ENCODE data around the gene PSEN1. TPM values are rescaled to one million over a fixed set of nuclear protein-coding genes. Genes with fewer than 3 reads are reported as not detected.

PSEN1 gene
- total RNA-seq, 3 donors from 2014 or later: 45.6 to 64.5 (median 63.2) TPM

- H3K9me3 ChIP-seq: no peaks in the 10 kb centered on the region
- intact Hi-C loops (cut with DNase I; ENCODE audit: low total_unique reads): loop anchor here (10.0 kb wide), 1 partner anchor 53 kb away; no protein-coding TSS in a partner anchor
- H3K27ac ChIP-seq: no peak overlapping the region
- H3K27me3 ChIP-seq: peaks cover 0 to 3% of the 10 kb centered on the region in 2 donors
- DNase-seq (ENCODE audit: low spot score in 2 of 2): no peak
- TF ChIP-seq POLR2A (IDR thresholded peaks at IDR 0.05): no peak
- no peak for TF ChIP-seq POLR2AphosphoS5 (IDR thresholded peaks at IDR 0.05)
- TF ChIP-seq CTCF (IDR thresholded peaks at IDR 0.05): no peak
- H3K4me3 ChIP-seq: no peak overlapping the region
- peaks cover 11 to 12% of the 10 kb centered on the region in 2 donors for H3K4me1 ChIP-seq
- no peaks in the 10 kb centered on the region for H3K36me3 ChIP-seq
Observed at GRCh38 chr14:73231981-73232851, 95.9 kb downstream of the PSEN1 start.

- Histone ChIP-seq H3K4me1 (peaks cover 10% of the 10 kb centered on the region in 2 donors), H3K27ac (no peak overlapping the region), H3K4me3 (no peak overlapping the region), H3K27me3 (peaks cover 0 to 3% of the 10 kb centered on the region in 2 donors), H3K9me3 (no peaks in the 10 kb centered on the region), H3K36me3 (no peaks in the 10 kb centered on the region)
- no peak for TF ChIP-seq POLR2A (IDR thresholded peaks at IDR 0.05)
- no peak for TF ChIP-seq POLR2AphosphoS5 (IDR thresholded peaks at IDR 0.05)
- no peak for TF ChIP-seq CTCF (IDR thresholded peaks at IDR 0.05)
- DNase-seq (ENCODE audit: low spot score in 2 of 2): no peak
- intact Hi-C loops (cut with DNase I; ENCODE audit: low total_unique reads): loop anchor here (10.0 kb wide), 1 partner anchor 52 kb away; no protein-coding TSS in a partner anchor
Observed at GRCh38 chr14:73232984-73233383, 96.7 kb downstream of the PSEN1 start.

- intact Hi-C loops (cut with DNase I; ENCODE audit: low total_unique reads): loop anchor here (10.0 kb wide), 1 partner anchor 51 kb away; no protein-coding TSS in a partner anchor
- no peak for DNase-seq (ENCODE audit: low spot score in 2 of 2)
- peaks cover 4% of the 10 kb centered on the region in 2 donors for H3K4me1 ChIP-seq
- H3K27me3 ChIP-seq: peaks cover 0 to 3% of the 10 kb centered on the region in 2 donors
- no peak overlapping the region for H3K27ac ChIP-seq
- no peak for TF ChIP-seq CTCF (IDR thresholded peaks at IDR 0.05)
- no peak for TF ChIP-seq POLR2AphosphoS5 (IDR thresholded peaks at IDR 0.05)
- no peak for TF ChIP-seq POLR2A (IDR thresholded peaks at IDR 0.05)
- no peaks in the 10 kb centered on the region for H3K9me3 ChIP-seq
- no peak overlapping the region for H3K4me3 ChIP-seq
- no peaks in the 10 kb centered on the region for H3K36me3 ChIP-seq
Observed at GRCh38 chr14:73233564-73233963, 97.3 kb downstream of the PSEN1 start.

GRCh38 chr14:73234029-73234428 is 97.7 kb downstream of the PSEN1 start:
- peaks cover 5% of the 10 kb centered on the region in 2 donors for H3K4me1 ChIP-seq
- no peak for DNase-seq (ENCODE audit: low spot score in 2 of 2)
- no peaks in the 10 kb centered on the region for H3K36me3 ChIP-seq
- TF ChIP-seq POLR2A (IDR thresholded peaks at IDR 0.05) (no peak), POLR2AphosphoS5 (IDR thresholded peaks at IDR 0.05) (no peak)
- intact Hi-C loops (cut with DNase I; ENCODE audit: low total_unique reads): loop anchor here (10.0 kb wide), 1 partner anchor 51 kb away; no protein-coding TSS in a partner anchor
- H3K4me3 ChIP-seq: no peak overlapping the region
- no peaks in the 10 kb centered on the region for H3K9me3 ChIP-seq
- H3K27me3 ChIP-seq: peaks cover 0 to 3% of the 10 kb centered on the region in 2 donors
- no peak overlapping the region for H3K27ac ChIP-seq

GRCh38 chr14:73234586-73235394 is 98.5 kb downstream of the PSEN1 start:
- H3K27ac ChIP-seq: no peak overlapping the region

More at GRCh38 chr14:73234586-73235394, 98.5 kb downstream of the PSEN1 start:
- H3K36me3 ChIP-seq: no peaks in the 10 kb centered on the region
- TF ChIP-seq POLR2A (IDR thresholded peaks at IDR 0.05) (no peak), CTCF (IDR thresholded peaks at IDR 0.05) (no peak), POLR2AphosphoS5 (IDR thresholded peaks at IDR 0.05) (no peak)
- no peaks in the 10 kb centered on the region for H3K9me3 ChIP-seq
- H3K4me1 ChIP-seq: peaks cover 7 to 10% of the 10 kb centered on the region in 2 donors
- peaks cover 0 to 3% of the 10 kb centered on the region in 2 donors for H3K27me3 ChIP-seq
- intact Hi-C loops (cut with DNase I; ENCODE audit: low total_unique reads): loop anchor here (10.0 kb wide), 1 partner anchor 50 kb away; no protein-coding TSS in a partner anchor
- H3K4me3 ChIP-seq: no peak overlapping the region
- no peak for DNase-seq (ENCODE audit: low spot score in 2 of 2)
